Measurements from ENCODE around the gene TSPO.

GRCh38 chr22:43150731-43151206, 590 bp upstream of the TSPO start:
- TF ChIP-seq POLR2A (IDR thresholded peaks at IDR 0.05) (no peak), CTCF (IDR thresholded peaks at IDR 0.05) (no peak)

All from heart left ventricle (tissue), 13 donors.